NCI-H345 treated with DMSO at 0.1 percent for 48 hours (cell line): ENCODE results near the gene REPIN1.

Source experiments
- DNase-seq: peaks from one replicate; lab custom pipeline; 2025; ENCODE audit not compliant: unreplicated experiment; lab: John Stamatoyannopoulos, UW

The REPIN1 gene

DNA sequence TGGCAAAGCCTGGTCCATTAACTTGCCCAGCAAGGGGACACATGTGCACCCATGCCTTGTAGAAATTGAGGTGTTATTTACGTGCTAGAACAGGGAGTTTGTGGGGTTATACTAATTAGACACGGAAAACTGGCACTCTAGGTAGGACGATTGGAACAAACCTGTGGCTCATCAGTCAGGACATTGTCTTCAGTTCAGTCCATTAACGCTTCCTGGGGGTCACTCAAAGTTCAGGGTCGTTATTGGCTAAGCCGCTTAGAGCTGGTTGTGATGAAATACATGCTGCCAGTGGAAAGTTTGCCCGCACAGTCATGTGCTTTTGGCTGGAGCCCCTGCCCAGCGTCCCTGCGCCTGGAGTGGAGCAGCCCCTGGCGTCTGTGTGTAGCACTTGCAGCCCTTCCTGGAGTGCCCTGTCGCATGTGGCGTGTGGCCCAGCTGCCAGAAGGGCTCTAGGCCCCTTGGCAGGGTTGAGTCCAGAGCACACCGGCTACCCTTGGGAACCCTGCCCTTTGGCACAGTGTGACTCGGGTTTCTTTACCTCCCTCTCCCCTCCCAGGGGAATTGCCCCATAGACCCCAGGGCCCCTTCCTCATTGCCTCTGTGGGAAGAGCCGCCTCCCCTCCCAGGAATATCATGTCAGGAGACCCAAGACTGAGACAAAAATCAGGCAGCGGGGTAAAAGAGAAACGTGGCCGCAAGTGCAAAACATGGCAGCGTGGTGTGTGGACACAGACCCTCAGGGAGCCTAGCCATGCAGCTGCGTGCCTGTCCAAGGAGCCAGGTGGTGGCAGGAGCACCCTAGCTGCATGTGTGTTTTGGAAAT, 20.3 kb downstream of the REPIN1 start:
- DNase-seq = no peak

DNA sequence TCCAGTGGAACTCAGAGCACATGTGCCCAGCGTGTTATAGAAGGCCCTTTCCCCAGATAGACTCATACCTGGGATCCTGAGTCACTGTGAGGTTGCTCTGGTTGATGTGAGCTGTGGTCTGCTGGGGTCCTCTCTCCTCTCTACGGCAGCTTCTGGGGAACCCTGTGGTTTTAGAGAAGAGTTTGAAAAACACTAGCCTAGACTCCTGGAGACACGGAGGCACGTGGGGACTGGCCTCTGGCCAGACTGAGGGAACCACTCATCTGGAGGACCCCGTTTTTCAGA, 20.9 kb downstream of the REPIN1 start:
- no peak for DNase-seq

GRCh38 chr7:150390205-150390604, 21.6 kb downstream of the REPIN1 start:
- DNase-seq = no peak

GRCh38 chr7:150393325-150393724, 24.7 kb downstream of the REPIN1 start:
- no peak for DNase-seq

DNA sequence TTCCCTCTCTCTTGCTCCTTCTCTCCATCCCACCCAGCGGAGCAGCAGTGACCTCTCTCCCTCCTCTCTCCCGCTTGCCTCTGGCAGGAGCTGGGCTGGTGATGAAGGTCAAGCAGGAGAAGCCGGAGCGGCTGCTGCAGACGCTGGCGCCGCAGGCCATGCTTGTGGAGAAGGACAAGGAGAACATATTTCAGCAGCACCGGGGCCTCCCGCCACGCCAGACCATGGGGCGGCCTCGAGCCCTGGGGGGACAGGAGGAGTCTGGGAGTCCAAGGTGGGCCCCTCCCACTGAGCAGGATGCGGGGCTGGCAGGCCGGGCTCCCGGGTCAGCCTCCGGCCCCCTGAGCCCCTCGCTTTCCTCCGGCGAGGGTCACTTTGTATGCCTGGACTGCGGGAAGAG, 27.8 kb downstream of the REPIN1 start:
- DNase-seq = no peak

DNA sequence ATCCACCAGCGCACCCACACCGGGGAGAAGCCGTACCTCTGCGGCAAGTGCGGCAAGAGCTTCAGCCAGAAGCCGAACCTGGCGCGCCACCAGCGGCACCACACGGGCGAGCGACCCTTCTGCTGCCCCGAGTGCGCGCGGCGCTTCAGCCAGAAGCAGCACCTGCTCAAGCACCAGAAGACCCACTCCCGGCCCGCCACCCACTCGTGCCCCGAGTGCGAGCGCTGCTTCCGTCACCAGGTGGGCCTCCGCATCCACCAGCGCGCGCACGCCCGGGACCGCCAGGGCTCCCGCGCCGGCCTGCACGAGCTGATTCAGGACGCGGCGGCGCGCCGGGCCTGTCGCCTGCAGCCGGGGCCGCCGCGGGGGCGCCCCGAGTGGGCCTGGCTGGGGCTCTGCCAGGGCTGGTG, 28.2 kb downstream of the REPIN1 start:
- no peak for DNase-seq

DNA sequence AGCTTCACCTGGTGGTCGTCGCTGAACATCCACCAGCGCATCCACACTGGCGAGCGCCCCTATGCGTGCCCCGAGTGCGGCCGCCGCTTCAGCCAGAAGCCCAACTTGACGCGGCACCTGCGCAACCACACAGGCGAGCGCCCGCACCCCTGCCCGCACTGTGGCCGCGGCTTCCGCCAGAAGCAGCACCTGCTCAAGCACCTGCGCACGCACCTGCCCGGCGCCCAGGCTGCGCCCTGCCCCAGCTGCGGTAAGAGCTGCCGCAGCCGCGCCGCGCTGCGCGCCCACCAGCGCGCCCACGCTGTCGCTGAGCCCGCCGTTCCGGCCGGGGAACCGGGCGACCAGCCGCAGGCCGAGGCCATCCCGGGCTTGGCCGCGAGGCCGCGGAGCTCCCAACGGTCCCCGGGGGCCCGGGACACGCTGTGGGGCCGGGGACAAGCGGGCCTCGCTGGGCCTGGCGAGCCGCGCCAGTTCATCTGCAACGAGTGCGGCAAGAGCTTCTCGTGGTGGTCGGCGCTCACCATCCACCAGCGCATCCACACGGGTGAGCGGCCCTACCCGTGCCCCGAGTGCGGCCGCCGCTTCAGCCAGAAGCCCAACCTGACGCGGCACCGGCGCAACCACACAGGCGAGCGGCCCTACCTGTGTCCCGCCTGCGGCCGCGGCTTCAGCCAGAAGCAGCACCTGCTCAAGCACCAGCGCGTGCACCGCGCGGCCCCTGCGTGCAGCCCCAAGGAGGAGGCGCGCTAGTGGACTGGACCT, 28.9 kb downstream of the REPIN1 start:
- DNase-seq = no peak

DNA sequence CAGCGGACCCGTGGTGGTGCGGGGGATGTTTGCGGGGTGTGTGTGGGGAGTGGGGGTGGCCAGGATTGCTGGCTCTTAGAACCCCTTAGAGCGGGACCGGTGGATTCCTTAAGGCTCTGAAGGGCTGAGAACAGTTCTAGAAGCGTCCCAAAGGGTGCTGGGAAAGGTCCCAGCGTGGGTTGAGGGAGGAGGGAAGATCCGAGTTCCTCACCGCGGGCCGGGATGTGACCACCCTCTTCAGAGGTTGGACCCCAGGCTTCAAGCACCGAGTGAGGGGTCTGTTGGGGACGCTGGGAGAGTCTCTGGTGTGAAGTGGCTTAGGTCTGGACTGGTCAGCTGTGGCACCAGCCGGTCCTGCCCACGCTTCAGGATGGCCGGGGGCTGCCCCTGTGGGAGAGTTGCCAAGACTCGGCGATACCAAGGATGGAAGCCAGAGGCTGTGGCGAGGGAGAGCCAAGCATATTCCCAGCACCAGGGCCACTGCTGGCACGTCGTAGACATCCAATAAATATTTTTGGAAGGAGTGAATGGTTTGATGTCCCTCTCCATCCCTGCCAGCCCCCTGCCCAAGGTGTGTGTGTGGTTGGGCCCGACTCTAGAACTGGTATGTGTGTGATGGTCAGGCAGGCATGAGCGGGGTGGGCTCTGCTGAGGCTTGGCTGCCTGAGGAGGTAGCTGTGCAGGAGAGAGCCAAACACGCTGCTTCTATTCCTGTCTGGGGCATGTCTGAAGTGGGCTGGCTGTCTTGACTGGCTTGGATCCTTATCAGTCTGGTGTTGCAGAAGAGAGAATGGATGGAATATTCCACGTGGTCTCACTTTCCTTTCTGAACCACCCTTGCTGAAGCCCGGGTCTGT, 29.7 kb downstream of the REPIN1 start:
- DNase-seq = no peak

DNA sequence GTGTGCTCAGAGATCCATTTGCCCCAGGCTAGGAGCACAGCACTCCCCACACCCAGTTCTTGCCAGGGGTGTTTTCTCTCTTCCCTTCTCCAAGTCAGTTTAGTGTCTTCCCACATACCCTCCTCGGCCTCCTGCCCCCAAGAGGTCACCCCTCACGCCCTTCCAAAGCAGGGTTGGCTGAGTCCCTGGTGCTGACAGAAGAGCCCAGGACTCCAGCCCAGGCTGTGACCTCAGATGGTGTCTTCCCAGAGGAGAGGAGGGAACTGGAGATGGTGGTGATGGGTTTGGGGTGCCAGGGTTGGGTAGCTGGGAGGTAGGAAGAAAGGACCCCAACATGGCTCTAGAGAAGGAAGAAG, 30.3 kb downstream of the REPIN1 start:
- DNase-seq = no peak

DNA sequence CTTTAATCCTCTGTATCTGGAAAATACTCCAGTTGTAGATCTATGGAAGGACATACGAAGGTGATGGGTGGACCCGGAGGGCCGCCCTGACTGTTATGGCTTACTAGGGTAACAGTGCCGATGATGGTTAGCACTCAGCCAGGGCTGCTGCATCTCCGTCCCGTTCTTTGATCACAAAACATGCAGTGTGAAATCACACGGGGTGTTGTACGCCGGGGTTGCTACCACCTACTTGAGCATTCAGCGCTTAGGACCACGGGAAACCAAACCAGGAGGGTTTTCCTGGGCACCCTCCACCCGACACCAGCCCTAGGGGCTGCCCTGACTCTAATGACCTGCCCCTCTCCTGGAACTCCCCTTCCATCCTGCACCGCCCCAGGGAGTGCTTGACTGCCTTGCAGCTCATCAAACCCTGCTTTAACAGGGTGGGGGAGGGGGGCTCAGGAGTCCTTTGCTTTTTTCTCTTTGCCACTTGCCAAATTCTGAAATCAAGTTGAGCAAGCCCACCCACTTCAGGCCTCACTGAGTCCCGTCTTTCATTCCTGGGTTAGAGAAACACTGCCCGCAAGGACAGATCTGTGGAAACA, 30.9 kb downstream of the REPIN1 start:
- DNase-seq = no peak

GRCh38 chr7:150400008-150400787, 31.6 kb downstream of the REPIN1 start:
- no peak for DNase-seq

- DNase-seq = no peak
Measured at GRCh38 chr7:150400788-150401423, 32.3 kb downstream of the REPIN1 start.

DNA sequence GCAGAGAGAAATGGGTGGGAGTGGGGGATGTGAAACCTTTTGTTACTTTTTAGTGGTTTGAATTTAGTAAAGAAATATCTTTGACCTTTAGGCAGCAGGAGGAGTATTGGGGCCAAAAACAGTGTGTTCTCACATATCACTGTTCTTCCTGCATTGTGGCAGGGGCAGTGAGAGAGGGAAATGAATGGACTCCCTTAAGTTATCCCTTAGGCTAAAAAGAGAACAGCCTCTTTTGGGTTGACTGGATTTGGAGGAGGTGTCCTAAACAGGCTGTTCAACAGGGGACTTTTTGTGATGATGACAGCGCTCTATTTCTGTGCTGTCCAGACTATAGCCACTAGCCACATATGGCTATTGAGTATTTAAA, 32.8 kb downstream of the REPIN1 start:
- no peak for DNase-seq

- DNase-seq = no peak
Measured at GRCh38 chr7:150401861-150402631, 33.4 kb downstream of the REPIN1 start.

GRCh38 chr7:150402671-150403321, 34.2 kb downstream of the REPIN1 start:
- DNase-seq = no peak

GRCh38 chr7:150403376-150404171, 35.0 kb downstream of the REPIN1 start:
- DNase-seq = no peak

GRCh38 chr7:150404172-150404804, 35.7 kb downstream of the REPIN1 start:
- DNase-seq = no peak
